HG02759 (cell line): ENCODE measurements around the gene LEKR1.
A peak's percentile ranks its signal among the peaks of the same experiment; 100 is the strongest.
"Not testable (repeated sequence)": the region's sequence is repeated elsewhere in the genome, so short reads cannot be mapped to it uniquely, and the experiment has no call there.

Source experiments
- ATAC-seq: cut with Tn5 transposase; IDR thresholded peaks from one replicate; pipeline ENCODE4 v1.9.1; 2021; ENCODE audit warnings: mild to moderate bottlenecking, moderate library complexity; ENCODE audit not compliant: unreplicated experiment

The LEKR1 gene

DNA sequence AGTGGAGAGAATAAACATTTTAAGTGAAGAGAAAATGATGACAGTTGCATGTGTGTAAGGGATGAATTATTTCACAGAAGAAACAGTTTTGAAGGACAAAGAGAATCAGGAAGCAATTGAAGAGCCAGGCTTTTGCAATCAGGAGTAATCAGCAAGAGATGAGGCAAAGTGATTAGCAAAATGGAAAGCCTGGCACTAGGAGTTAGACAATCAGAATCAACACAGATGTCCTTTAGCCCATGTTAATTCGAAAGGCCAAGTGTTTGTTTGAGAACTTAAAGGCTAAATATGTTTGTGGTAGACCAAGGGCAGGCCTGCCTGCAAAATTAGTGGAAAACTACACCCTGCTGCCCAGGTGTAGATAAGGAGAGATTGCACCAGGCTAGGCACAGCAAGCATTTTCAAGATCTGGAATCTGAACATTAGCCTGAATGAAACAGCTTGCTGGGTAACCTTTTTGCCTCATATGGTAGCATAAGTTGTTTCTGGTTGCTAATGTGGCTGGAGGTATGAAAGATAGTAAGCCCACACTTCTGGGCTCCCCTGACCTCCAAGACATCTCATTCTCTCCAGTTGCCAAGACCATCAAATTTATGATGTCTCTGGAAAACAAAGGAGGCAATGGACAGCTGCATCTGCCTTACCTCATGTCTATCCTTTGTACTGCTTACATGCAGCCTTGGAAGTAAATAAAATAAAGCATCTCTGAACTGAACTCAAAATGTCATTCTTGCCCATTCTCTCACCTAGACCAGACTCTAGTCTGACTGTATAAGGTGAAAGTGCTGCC lies 22.0 kb upstream of the LEKR1 start:
- no peak for ATAC-seq

DNA sequence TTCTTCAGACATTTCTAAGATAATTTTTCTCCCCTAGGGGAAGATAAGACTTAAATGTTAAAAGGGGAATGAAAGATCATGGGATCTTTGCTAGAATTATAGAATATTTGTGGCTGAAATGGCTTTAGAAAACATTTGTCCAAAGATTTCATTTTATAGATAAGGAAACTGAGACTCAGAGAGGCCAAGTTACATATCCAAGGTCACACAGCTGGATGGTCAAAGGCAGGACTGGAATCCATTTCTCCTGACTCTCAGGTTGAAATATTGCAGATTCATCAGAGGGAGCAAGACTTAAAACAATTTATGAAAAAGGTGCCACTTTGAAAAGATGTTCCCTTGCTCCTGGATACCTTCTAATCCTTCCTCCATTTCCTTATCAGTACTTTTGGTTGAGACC lies 19.5 kb upstream of the LEKR1 start:
- no peak for ATAC-seq

DNA sequence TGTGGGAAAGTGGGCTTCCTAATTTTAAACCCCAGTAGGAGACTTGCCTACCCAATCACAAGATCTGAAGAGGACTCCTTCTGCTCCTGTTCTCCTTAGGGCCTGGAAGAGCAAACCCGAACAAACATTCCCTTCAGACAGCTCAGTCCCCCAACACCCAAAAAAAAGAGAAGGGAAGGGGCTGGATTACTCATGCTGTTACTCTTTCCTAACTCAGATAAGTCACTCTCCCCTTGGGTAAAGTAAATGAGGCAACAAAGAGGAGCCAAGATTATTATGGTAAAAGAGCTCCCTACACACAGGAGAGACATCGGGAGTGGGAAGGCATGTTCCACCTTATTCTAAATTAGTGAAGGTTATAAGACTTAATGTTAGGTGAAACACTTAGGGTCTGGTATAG lies 18.1 kb upstream of the LEKR1 start:
- no peak for ATAC-seq

DNA sequence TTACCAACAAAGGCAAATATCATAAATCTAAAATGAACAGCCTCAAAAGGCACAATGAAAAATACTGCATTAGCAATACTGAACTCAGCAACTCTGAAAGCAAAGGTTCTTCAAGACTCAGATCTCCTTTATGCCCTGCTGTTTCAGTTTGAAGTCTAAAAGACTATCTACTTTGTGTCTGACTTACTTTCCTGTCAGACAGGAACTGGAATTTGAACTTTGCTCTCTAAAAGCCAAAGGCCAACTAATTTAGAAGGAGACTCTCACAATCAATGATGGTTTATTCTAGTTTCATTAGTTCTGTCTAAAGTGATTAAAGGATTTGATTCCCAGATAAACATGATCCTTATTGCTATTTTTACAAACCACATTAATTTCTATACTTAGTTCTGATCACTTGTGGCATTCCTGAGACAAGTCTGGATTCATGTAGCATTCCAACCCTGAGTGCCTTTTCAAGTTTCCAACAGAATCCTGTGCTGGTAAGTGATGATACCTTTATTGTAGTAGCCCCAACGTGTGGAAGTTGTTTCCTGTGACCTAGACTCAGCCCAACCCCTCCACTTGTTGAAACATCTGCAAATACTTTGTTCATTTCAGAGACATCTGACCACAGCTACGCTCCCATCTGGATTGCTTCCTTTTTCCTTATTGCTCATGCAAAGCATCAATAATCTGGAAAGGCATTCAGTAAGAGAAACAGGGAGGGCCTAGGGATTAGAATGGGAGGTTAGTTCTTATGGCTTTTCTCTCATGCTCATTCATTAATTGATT lies 14.9 kb upstream of the LEKR1 start:
- ATAC-seq = no peak

DNA sequence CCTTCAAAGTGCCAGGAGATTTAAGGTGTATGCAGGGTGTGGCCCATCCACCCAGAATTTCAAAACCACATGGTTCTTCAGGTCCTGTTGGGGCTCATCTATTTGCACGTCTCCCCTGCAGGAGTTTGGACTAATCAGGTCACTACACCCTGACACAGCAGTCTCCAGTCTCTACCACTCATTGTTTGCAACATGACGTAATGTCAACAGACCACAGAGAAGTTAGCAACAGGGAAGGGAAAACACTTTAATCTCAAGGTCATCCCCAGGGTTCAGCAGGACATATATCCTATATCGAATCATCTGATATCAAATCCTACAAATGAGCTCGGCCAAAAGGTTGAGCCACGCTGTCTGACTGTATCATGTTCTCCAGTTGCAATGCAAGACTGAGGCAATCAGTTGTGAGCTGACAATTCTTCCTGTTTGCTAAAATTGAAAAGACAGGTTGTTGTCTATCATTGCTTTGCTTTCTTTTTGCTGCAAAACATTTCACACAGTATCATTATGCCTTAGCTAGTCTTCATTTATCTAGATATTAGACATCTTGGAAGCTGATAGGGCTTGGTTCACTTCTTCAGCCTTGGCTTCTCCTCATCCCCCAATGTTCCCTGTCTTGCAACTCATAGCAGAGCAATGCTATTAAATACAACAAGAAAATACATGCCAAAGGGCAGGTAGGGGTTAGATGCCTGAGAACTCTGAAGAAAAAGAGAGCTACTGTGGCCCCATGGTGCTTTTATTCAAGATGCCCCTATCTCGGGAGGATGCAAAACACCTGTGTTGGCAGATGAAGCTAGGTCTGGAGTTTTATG lies 13.4 kb upstream of the LEKR1 start:
- no peak for ATAC-seq

DNA sequence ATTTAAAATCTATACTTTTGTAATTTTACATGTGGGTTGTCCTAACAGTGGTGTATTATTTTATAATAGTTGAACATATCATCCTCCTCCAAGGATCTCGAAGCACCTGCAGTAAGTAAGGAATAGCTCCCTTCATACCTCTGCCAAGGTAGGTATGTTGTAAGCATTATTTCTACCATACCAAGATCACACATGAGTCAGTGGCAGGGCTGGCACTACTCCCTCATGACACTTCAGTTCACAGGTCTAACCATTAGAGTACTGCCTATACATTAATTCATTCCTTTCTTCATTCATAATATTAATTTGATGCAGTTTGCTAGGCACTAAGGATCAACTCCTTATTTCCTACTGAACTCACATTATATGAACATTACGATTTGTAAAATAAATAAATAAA lies 11.9 kb upstream of the LEKR1 start:
- no peak for ATAC-seq

DNA sequence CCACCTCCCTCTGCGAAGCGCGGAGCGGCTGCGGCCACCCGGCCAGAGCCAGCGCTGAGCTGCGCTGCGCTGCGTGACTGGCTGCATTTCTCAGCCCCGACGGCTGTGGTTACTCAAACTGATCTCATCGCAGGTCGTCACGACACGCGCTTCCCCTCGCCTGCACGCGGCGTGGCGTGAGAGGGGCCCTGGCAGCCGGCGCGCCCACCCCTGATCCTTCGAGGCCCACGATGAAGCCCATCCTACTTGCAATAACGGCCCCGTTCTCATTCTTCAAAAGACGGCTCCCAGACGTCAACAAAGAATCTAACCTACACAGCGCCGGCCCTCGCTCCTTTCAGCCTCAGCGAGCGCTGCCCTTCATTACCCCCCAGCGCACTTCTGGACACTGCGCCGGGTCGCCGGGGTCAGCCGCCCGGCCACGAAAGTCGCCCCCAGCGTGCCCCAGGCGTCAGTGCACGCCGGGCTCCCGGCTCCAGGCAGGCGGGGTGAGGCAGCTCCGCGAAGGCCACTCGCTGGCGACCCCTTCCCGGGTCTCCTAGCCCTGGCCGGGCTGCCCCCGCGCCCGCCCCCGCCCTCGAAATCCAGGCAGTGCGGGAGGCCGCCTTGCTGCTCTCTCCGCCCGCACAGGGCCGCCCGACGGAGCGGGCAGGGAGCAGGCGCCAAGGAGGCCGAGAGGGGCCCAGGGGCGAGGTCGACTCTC lies 9.9 kb upstream of the LEKR1 start:
- ATAC-seq = peak; percentile 26

DNA sequence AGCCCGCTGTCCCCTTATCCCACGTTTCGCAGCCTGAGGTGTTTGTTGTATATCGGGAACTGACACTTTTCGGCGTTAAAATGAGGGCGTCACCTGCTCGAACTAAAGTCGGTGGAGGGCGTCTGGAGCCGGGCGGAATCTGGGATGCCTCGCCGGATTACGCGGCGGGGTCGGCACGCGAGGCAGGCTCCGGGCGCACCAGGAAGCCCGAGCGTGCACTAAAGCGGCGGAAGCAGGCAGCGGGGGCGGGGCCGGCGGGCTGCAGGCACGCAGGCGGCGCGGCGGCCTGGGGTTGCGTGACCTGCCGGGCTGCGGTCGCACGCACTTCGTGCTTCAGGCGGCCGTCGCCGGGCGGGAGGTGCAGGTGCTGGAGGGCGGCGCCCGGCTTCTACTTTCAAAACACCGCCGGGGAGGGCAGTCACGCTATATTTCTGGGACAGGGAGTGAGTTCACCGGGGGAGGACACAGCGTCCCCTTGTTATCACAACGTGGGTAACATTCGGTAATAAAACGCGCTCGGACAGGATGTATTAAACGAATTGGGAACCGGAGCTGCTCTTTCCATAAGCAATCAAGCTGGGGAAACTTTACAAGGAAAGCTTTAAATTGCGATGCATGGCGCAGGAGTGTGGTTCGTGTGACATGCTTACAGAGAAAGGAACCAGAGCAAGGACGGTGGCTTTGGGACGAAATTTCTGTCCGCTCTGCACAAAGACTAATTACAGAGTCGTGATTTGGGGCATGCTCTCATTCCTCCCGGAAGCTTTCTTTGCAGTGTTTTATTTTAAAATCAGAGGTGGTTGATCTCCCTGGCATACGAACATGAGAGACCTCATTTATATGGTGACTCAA lies 9.1 kb upstream of the LEKR1 start:
- peak; percentile 78 for ATAC-seq

DNA sequence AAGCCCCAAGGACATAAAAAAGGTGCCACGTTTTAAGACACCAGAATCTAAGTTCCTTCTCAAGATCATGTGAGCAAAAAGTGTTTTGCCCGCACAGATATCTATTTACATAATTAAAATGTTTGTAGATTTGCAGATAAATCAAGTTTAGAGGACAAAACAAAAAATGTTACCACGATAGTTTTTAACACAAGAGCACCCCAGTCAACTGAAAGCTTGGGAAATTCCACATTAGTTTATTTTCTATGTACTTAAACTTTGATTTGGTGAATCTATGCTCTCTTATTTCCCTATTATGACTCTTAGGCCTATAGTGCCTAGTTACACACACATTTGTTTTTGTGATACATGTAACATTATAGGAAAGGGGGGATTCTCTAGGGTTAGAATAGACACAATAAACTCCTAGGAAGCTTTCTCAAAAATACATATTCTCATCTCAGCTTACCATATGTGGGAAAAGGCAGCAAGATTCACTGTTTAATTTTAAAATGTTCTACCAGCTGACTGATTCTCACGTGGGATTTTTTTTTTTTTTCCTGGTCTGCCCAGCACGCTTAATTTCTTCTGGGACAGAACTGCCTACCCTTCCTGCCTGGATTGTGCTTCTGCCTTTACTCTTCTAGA lies 8.4 kb upstream of the LEKR1 start:
- no peak for ATAC-seq

DNA sequence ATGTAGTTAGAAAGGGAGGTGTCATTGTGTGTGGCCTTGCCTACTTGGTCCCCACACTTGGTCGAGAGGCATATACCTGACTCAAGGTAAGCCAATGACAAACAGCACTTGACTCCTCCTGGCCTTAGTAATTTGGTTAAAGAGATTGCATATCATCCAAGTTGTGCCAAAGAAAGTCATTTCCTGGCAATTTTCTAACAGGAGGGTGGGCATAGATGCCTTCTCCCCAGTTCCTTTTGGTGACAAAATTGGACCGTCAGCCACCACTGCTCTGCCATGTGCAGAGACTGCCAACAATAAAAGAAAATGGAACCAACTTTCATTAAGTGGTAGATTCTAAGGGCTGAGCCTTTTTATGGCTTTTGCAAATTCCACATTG lies 7.9 kb upstream of the LEKR1 start:
- ATAC-seq = no peak

DNA sequence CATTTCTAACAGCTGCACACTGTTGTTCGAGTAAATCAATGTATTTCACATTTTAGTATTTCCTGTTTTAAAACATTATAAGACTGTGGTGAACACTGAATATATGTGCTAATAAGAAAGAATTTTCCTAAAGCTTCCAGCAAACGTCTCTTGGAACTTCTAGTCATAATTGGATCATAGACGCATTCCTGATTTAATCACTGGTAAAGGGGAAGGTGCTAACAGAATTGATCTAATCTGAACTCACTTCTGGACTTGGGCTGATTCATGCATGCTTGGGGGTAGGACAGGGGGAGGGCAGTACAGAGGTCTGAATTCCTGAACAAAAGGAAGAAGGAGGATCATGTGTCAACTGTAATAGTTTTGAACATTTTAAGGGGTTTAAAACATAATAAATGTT lies 7.3 kb upstream of the LEKR1 start:
- ATAC-seq = no peak

DNA sequence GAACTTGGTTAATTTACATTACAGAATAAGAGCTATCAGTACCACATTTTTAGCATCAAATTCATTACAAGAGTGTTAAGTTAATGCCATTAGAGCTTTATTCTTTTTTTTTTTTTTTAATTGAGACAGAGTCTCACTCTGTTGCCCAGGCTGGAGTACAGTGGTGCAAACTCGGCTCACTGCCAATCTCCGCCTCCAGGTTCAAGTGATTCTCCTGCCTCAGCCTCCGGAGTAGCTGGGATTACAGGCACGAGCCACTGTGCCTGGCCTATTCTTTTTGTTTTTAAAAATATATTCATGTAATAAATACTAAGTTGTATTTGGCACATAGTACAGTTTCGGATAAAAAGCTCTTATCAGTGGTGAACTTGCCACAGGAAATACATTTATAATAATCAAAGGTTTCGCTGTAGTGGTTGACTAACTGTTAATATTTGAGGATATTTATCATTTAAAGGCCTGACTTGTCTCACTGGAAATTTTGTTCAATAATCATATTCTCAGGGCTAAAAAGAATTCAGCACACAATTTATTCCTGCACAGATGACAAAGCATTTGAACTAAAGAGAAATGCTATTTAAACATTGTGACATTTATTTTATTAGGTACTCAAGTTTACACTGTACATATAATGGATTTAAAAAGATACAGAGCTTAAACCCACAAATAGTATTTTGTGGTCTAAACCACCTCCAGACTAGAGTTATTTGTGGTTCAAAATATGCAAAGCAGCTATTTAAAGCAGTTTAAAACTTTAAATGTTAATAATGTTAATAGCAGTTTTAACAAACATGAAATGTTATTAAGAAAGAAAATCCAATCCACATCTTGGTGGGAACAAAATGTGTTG lies 6.1 kb upstream of the LEKR1 start:
- ATAC-seq = no peak

DNA sequence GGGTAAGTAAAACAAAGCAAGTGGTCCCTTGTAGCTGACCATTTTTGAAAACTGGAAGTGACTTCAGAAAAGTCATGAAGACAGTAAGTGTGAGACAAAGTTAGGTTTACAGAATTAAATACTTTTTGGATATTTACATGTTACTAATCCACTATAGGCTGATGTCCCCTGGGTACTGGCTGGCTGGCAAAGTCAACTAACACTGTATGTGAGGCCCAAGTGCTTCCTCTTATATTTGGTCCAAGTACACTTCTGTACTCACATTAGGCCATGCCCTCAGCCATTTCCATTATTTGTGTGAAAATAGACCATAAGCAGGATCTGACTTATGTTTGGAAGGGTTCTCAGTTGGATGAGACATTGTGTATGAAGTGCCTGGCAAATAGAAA lies 5.5 kb upstream of the LEKR1 start:
- ATAC-seq = no peak

DNA sequence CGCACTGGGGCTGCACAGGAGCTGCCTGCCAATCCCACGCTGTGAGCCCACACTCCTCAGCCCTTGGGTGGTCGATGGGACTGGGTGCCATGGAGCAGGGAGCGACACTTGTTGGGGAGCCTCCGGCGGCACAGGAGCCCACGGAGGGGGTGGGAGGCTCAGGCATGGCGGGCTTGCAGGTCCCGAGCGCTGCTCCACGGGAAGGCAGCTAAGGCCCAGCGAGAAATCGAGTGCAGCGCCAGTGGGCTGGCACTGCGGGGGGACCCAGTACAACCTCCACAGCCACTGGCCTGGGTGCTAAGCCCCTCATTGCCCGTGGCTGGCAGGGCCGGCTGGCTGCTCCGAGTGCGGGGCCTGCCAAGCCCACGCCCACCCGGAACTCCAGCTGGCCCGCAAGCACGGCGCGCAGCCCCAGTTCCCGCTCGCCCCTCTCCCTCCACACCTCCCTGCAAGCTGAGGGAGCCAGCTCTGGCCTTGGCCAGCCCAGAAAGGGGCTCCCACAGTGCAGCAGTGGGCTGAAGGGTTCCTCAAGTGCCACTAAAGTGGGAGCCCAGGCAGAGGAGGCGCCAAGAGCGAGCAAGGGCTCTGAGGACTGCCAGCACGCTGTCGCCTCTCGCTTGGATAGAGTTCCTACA lies 3.4 kb upstream of the LEKR1 start:
- not testable (repeated sequence) for ATAC-seq

DNA sequence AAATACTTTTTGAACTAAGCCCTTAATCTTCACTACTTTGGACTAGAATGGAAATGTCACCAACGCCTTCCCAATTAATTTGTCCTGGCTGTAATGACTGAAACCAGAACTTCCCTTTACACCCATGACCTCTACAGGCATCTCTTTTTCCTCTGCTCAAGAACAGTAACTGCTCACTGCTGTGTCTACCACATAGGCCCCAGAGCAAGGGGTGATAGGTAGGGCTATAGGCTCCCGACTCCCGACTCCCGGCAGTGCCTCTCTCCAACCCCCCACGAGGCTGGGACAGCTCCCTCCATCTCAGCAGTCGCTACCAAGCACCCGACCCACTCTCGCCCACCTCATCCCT lies 384 bp upstream of the LEKR1 start:
- ATAC-seq = peak; percentile 58

DNA sequence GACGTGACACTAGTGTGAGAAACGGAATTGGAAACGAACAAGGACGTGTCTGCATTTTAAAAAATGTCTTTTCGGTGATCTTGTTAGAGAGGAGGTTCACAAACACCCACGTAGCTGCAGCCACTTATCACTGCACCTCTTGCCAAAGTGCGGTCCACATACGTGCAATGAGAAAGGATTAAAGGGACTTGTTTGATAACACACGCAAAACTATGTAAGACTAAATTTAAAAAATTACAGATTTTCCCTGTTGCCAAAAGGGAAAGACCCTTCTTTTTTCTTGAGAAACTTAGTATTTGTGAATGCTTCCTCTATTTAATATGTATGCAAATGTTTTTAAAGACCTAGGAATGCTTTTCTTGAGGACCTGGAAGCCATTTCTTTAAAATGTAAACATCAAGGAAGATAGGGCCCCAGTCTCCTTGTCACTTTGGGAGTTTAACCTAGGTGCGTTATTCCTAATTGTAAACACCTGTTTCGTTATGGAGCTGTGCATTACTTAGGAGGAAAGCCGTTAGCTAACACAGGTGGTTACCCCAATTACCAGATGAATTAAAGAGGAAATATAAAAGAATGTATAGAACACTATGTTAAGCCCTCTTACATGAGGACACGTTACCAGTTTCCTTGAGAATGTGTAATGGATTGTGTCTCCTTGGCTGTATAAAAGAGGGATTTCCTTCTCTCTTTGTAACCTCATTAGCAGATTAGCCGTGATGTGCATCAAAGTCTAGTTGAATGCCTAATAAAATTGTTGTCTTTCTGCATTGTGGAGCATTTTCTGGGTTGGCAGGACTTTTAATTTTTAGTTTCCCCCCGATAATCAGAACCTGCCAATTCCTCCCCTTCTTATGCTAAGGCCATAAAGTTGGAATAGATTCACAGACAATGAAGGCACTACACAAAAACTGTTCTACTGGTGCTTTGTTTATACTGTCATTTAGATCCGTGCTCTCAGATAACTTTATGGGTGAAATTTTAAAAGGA lies 1.0 kb downstream of the LEKR1 start:
- no peak for ATAC-seq

DNA sequence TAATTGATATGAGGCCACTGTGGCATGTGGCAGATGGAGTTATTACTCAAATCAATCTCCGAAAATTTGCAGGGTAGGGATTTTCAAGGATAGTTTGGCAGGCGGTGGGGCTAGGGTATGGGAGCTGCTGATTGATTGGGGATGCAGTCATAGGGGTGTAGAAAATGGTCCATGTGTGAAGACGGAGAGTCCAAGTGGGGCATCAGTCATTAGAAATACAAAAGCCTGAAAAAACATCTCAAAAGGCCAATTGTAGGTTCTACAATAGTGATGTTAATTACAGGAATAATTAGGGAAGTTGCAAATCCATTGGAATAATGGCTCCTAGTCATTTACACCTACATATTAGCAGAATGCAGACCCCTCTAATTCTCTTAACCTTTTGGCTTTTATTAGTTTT lies 4.9 kb downstream of the LEKR1 start:
- no peak for ATAC-seq
